HT1080 (cell line): ENCODE data around the gene DIS3L2. TPM values are rescaled to one million over a fixed set of nuclear protein-coding genes. Genes with fewer than 3 reads are reported as not detected.
"Not testable (repeated sequence)": the region's sequence is repeated elsewhere in the genome, so short reads cannot be mapped to it uniquely, and the experiment has no call there.

Source experiments
- DNase-seq: peaks from one replicate; pipeline ENCODE4 v3.0.0-alpha.2; 2015; ENCODE audit warnings: low read depth
- total RNA-seq: library from RNA; depleted of rRNA; stranded (reverse); fragments of >200 nt; shearing (Covaris generic); gene quantifications from 2 replicates; pipeline ENCODE4 v1.2.3, GENCODE V29; 2014

DIS3L2 gene
- total RNA-seq, 1 experiment from 2014 or later, result 25.7 TPM

DNA sequence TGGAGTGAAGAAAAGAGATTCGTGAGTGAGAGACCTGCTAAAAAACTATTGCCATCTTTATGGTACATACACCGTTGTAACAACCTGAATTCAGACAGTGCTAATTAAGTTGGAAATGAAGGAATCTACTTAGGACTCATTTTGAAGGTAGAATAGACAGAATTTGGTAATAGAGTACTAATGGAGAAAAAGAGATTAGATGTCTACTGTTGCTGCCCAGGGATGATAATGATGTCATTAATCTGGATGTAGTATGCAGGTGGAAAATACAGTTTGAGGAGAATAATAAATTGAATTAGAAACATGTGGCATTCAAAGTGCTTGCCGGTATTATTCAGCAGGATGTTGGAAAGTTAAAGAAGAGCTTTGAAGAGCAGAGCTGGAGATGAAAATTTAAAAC is 44.7 kb downstream of the DIS3L2 start:
- no peak for DNase-seq

GRCh38 chr2:232008907-232009638 is 47.6 kb downstream of the DIS3L2 start:
- no peak for DNase-seq

GRCh38 chr2:232009639-232010274 is 48.2 kb downstream of the DIS3L2 start:
- no peak for DNase-seq

GRCh38 chr2:232013701-232014353 is 52.3 kb downstream of the DIS3L2 start:
- peak; percentile 95 for DNase-seq

GRCh38 chr2:232014681-232015080 is 53.2 kb downstream of the DIS3L2 start:
- DNase-seq, result no peak

- DNase-seq, result no peak
Observed at GRCh38 chr2:232018181-232018580, 56.7 kb downstream of the DIS3L2 start.

DNA sequence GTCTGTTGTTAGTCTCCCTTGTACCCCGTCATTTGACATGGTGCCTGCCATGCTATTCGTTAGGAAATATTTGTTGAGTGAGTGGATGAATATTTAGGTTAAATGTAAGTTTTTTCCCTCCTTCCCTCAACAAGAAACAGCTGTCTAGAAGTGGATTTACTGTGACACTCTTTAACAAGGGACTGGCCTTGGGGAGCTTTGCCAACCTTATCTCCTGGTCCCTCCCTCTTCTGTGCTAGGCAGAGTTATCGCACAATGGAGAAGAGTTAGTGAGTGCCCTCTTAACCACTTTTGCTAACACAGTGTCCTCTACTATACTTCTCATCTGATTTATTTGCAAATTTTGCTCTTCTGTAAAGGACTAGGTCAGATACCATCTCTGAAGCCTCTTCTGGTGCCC is 61.2 kb downstream of the DIS3L2 start:
- DNase-seq, result no peak

DNA sequence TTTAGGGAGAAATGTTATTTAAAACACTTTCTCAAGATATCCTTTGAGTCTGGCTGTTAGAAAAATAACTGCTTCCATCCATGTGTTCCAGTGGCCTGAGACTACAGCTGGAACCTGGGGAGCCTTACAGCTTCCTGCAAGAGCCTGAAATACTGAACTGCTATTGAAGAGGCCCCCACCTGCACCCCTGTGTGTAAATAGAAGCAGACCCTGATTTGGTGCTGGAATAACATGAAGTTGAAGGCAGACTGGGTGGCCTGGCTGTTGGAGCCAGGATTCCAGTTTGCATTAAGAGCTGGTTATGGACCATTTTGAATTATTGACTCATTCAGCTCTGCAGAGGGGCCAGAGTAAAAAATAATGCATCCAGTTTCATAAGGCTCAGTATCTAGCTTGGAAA is 61.9 kb downstream of the DIS3L2 start:
- DNase-seq, result no peak

GRCh38 chr2:232024457-232024856 is 62.9 kb downstream of the DIS3L2 start:
- no peak for DNase-seq

GRCh38 chr2:232026910-232027309 is 65.4 kb downstream of the DIS3L2 start:
- DNase-seq, result no peak

GRCh38 chr2:232027530-232027929 is 66.0 kb downstream of the DIS3L2 start:
- DNase-seq, result no peak

DNA sequence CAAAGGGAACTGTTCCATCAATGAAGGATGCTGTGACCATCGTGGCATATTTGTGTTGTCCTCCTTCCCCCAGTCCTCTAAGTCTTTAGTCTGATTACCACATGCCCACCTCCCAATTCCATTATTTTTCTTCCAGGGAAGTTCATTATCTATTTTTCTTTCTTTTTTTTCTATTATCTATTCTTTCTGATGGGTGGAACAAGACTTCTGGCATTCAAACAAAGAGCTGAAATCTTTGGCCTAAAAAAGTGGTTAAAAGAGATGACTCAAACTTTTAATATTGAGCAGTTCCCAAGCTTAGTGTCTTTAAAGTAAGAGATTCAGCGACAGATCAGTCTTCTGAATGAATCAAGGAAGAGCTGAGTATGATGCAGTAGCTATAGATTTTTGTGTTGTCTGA is 66.6 kb downstream of the DIS3L2 start:
- DNase-seq, result no peak

DNA sequence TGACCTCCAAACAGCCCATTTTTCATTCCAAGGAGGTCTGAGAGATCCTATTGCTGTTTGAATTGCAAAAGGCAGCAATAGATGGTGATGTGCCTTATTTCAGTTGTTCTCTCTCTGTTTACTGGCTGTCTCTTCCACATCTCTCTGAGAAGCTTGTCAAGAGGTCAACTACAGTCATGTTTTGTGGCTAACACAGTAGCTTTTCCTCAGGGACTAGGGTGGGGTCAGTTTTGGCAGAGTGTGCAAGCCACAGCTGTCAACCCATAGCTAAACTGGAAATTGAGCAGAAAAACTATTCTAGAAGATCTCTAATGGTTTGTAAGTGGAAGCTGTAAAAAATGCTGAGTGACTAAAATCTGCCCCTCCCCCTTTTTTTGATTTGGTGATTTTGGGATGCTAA is 67.1 kb downstream of the DIS3L2 start:
- DNase-seq, result no peak

DNA sequence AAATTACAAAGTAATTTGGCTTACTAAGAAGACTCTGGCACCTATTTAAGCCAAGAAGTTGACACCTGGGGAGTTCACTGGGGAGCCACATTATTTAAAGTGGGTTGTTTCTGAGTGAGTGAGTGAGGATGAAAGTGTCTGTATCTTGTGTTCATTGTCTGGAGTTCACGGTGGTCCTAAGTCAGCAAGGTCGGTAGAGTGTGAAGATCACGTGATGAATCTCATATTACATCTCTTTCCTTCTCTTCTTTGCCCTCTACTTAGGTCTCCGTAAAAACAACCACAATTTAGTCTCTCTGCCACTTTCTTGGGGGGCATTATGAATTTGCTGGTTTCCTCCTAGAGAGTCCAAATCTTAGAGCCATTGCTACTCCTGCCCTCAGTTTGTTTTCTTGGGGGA is 67.8 kb downstream of the DIS3L2 start:
- DNase-seq, result no peak

DNA sequence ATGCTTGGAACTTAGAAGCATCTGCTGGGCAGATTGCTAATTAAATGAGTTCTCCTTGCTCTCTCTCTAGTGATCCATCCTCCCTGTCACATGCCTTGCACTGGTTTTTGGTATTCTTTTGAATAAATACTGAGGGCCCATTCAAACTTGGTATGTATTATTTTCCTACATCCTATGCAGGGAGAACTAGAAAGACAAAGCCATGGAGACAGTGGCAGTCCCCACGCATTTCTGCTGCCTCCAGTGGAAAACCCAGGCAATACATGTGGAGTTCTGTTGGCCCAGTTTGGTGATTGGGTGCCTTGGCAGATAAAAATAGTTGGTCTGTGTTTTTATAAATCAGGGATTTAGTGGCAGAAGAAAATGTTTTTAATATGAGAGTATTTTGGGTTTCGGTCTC is 68.7 kb downstream of the DIS3L2 start:
- no peak for DNase-seq

DNA sequence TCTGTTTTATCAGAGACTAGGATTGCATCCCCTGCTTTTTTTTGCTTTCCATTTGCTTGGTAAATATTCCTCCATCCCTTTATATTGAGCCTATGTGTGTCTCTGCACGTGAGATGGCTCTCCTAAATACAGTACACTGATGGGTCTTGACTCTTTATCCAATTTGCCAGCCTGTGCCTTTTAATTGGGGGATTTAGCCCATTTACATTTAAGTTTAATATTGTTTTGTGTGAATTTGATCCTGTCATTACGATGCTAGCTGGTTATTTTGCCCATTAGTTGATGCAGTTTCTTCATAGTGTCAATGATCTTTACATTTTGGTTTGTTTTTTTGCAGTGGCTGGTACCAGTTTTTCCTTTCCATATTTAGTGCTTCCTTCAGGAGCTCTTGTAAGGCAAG is 73.8 kb downstream of the DIS3L2 start:
- DNase-seq, result not testable (repeated sequence)

- not testable (repeated sequence) for DNase-seq
Observed at GRCh38 chr2:232036876-232037275, 75.4 kb downstream of the DIS3L2 start.

DNA sequence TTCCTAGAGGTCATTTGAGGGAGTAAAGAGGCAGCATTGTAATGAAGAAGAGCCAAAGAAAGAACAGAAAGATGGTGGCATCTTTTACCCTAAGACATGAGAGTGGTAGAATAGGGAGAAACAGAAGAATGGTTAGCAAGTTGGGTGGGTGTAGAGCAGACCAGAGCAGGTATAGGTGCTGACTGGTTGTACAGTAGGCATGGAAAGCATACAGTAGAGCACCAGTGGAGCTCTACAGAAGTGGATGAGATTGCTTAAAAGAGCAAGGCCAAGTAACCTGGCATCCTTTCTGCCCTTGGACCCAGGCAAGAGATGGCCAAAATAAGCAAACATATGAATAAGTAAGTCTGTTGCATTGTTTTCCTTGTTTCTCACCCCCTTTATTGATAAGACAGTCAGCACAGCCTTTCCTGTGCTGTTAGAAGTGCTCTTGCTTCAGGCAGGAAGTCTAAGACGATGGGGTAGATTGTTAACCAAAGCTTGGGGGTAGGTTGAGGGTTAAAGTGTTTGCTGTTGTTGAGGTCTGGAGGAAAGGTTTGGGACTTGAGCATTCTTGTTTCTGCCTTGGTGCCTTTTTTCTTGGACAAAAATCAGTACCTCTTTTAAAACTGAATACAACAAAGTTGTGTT is 76.9 kb downstream of the DIS3L2 start:
- DNase-seq, result no peak

GRCh38 chr2:232038881-232039485 is 77.5 kb downstream of the DIS3L2 start:
- no peak for DNase-seq

DNA sequence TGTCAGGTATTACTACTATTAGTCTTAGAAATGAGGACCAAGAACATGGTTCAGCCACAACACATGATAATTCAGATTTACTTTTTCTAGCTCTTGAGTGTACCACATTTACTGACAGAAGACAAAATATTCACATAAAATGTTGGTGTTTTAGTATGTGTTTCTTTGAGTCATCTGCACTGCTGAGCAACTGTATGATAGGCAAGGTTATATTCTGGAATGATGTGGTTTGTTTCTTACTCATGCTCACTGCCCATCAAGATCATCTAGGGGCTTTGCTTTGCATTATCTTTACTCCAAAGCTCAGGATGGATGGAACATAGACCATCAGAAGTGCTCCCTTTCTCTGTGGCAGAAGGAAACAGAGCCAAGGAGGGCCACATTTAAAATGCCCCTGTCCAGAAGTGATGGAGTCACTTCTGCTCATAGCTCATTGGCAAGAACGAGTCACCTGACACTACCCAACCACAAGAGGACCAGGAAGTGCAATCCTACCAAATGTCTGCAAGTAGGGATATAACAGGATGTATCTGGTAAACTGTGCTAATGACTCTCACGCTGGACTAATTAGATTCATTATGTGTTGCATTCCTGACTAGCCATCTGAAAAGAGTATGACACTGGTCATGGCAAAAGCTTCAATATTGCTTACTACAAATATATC is 81.5 kb downstream of the DIS3L2 start:
- DNase-seq, result peak; percentile 21

DNA sequence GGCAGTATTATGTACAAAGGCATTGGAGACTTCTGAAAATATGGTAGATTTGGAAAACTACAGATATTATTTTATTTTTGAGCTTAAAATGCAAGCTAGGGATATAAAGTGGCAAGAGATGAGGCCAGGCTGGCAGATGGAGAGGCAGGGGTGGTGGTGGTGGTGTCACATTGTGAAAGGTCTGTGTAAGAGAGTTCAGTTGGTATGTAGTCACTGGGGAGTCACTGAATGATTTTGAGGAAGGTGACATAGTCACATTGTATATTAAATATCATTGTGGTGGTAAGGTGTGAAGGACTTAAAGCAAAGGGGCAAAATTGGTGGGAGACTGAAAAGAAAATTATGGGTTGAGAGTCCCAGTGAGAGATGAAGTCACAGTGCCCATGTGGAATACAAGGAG is 82.5 kb downstream of the DIS3L2 start:
- DNase-seq, result no peak
